Natural killer cell (primary cell): Measurements from ENCODE around the gene ALB. TPM values are rescaled to one million over a fixed set of nuclear protein-coding genes. Genes with fewer than 3 reads are reported as not detected.

Experiments
- ATAC-seq, 3 donors: fragments of 150-1000 bp in 2 of 3; fragments of 200-7000 bp in 1 of 3; cut with Tn5 transposase; 1 replicate in 1 of 3; 2 replicates in 2 of 3; pipeline ENCODE4 v1.10.0; 2021; ENCODE audit warnings: mild to moderate bottlenecking in 2 of 3, moderate library complexity in 2 of 3
- DNase-seq, 2 donors: peaks; one replicate each; pipeline versions ENCODE4 v3.0.0 to v3.0.0-alpha.2; 2013 to 2021; ENCODE audit warnings: mixed read lengths in 1 of 2
- H3K27ac ChIP-seq: one replicate; pipeline ENCODE4 v1.5.1; 2013; ENCODE audit warnings: mild to moderate bottlenecking, low read length
- H3K27me3 ChIP-seq: one replicate; pipeline ENCODE4 v1.6.1; 2013; ENCODE audit warnings: low read length; ENCODE audit not compliant: control insufficient read depth, insufficient read depth
- H3K36me3 ChIP-seq: one replicate; pipeline ENCODE4 v1.6.1; 2013; ENCODE audit warnings: low read length; ENCODE audit not compliant: control insufficient read depth, insufficient read depth
- H3K4me1 ChIP-seq: one replicate; pipeline ENCODE4 v1.6.1; 2013; ENCODE audit warnings: low read length; ENCODE audit not compliant: control insufficient read depth, insufficient read depth
- H3K4me3 ChIP-seq: one replicate; pipeline ENCODE4 v1.5.1; 2013; ENCODE audit warnings: low read length
- H3K9me3 ChIP-seq: one replicate; pipeline ENCODE4 v1.6.1; 2013; ENCODE audit warnings: low read length; ENCODE audit not compliant: control insufficient read depth, insufficient read depth
- H3K27ac Mint-ChIP-seq, 2 donors: one replicate each; pipeline ENCODE4 v1.8.0; 2022; ENCODE audit warnings: mild to moderate bottlenecking in 2 of 2, mixed read lengths in 2 of 2, moderate library complexity in 1 of 2
- H3K27me3 Mint-ChIP-seq, 2 donors: one replicate each; pipeline ENCODE4 v1.8.0; 2022; ENCODE audit warnings: low read depth in 2 of 2, mixed read lengths in 2 of 2
- H3K36me3 Mint-ChIP-seq: one replicate; pipeline ENCODE4 v1.8.0; 2022; ENCODE audit warnings: mixed read lengths
- H3K4me1 Mint-ChIP-seq, 2 donors: one replicate each; pipeline ENCODE4 v1.8.0; 2022; ENCODE audit warnings: mixed read lengths in 2 of 2
- H3K4me3 Mint-ChIP-seq: one replicate; pipeline ENCODE4 v1.8.0; 2022; ENCODE audit warnings: mild to moderate bottlenecking, moderate library complexity, mixed read lengths
- H3K9me3 Mint-ChIP-seq, 2 donors: one replicate each; pipeline ENCODE4 v1.8.0; 2022; ENCODE audit warnings: mixed read lengths in 2 of 2
- CTCF ChIP-seq: fragments of 200-600 bp; IDR thresholded peaks from one replicate; pipeline ENCODE4 v1.8.0; 2022; ENCODE audit warnings: antibody characterized with exemption
- WGBS: methylation state at CpG from one replicate; pipeline ENCODE4 v1.1.7; 2013; ENCODE audit warnings: missing lambda C conversion rate; ENCODE audit not compliant: insufficient coverage; 5-methylcytosine and 5-hydroxymethylcytosine counted together
- intact Hi-C: fragments of 100-400 bp; cut with micrococcal nuclease; formaldehyde crosslinking; loops from one replicate; pipeline ENCODE4 v1.14.2; 2022
- total RNA-seq, 4 donors: library from RNA; stranded (reverse); fragments of 120-200 nt in 1 of 4; gene quantifications; one replicate each; pipeline versions ENCODE4 v1.2.3 to v1.2.4, GENCODE V29; 2013 to 2022

ALB gene
- total RNA-seq, 3 donors from 2014 or later (not counting 1 experiment from before 2014, with no cell fraction given): not detected

- no peak for TF ChIP-seq CTCF
- H3K27ac ChIP-seq: no peak overlapping the region
- Mint-ChIP-seq H3K27me3 (no peaks in the 10 kb centered on the region), H3K4me1 (no peaks in the 10 kb centered on the region), H3K27ac (no peak overlapping the region), H3K4me3 (no peak overlapping the region), H3K36me3 (no peaks in the 10 kb centered on the region), H3K9me3 (peaks cover 0 to 8% of the 10 kb centered on the region in 2 donors)
- no peaks in the 10 kb centered on the region for H3K36me3 ChIP-seq
- no peaks in the 10 kb centered on the region for H3K4me1 ChIP-seq
- WGBS: 100% methylated on average over 1 of the region's 1 CpG
- H3K27me3 ChIP-seq: no peaks in the 10 kb centered on the region
- intact Hi-C loops: no loop called here
- H3K9me3 ChIP-seq: no peaks in the 10 kb centered on the region
- no peak overlapping the region for H3K4me3 ChIP-seq
- no peak for ATAC-seq
- no peak for DNase-seq
Observed at GRCh38 chr4:73396304-73396703, 7.8 kb upstream of the ALB start.

GRCh38 chr4:73396993-73397972 is 6.8 kb upstream of the ALB start:
- H3K36me3 ChIP-seq: no peaks in the 10 kb centered on the region
- ATAC-seq (no peak), DNase-seq (no peak)
- H3K4me3 ChIP-seq: no peak overlapping the region
- no peak for TF ChIP-seq CTCF
- Mint-ChIP-seq H3K27ac (no peak overlapping the region), H3K36me3 (no peaks in the 10 kb centered on the region), H3K9me3 (peaks cover 0 to 6% of the 10 kb centered on the region in 2 donors), H3K27me3 (no peaks in the 10 kb centered on the region), H3K4me1 (no peaks in the 10 kb centered on the region), H3K4me3 (no peak overlapping the region)
- intact Hi-C loops: no loop called here
- 89% methylated on average over 3 of the region's 5 CpGs for WGBS
- no peaks in the 10 kb centered on the region for H3K27me3 ChIP-seq
- no peaks in the 10 kb centered on the region for H3K9me3 ChIP-seq
- H3K4me1 ChIP-seq: no peaks in the 10 kb centered on the region
- H3K27ac ChIP-seq: no peak overlapping the region

- no peaks in the 10 kb centered on the region for H3K27me3 Mint-ChIP-seq
- WGBS: no CpG with 5 or more reads among the region's 2 CpGs
- H3K4me1 Mint-ChIP-seq: no peaks in the 10 kb centered on the region
- no peak overlapping the region for H3K27ac ChIP-seq
- DNase-seq (no peak), ATAC-seq (no peak)
- peaks cover 0 to 6% of the 10 kb centered on the region in 2 donors for H3K9me3 Mint-ChIP-seq
- no peak overlapping the region for H3K27ac Mint-ChIP-seq
- H3K36me3 Mint-ChIP-seq: no peaks in the 10 kb centered on the region
- H3K9me3 ChIP-seq: no peaks in the 10 kb centered on the region
- intact Hi-C loops: no loop called here
- TF ChIP-seq CTCF: no peak
- H3K36me3 ChIP-seq: no peaks in the 10 kb centered on the region
- H3K4me3 ChIP-seq: no peak overlapping the region
- H3K27me3 ChIP-seq: no peaks in the 10 kb centered on the region
- no peaks in the 10 kb centered on the region for H3K4me1 ChIP-seq
- no peak overlapping the region for H3K4me3 Mint-ChIP-seq
Observed at GRCh38 chr4:73401412-73401811, 2.7 kb upstream of the ALB start.
